ENCODE results near the gene C4orf51.
"Not testable (repeated sequence)": the region's sequence is repeated elsewhere in the genome, so short reads cannot be mapped to it uniquely, and the experiment has no call there.

C4orf51 gene

GRCh38 chr4:145690610-145691009 lies 10.7 kb downstream of the C4orf51 start:
- Histone ChIP-seq H3F3A (ENCODE audit: low read depth) (no peaks in the 10 kb centered on the region), H3K4me3 (ENCODE audit: low read length, poor library complexity, severe bottlenecking) (no peak overlapping the region), H3K9me3 (ENCODE audit: insufficient read depth, low read depth, low read length) (no peaks in the 10 kb centered on the region), H2AFZ (ENCODE audit: low read length) (no peak overlapping the region), H3K4me2 (ENCODE audit: low read depth, low read length, poor library complexity, severe bottlenecking) (no peak overlapping the region), H3K9me2 (replicated peaks; ENCODE audit: low read depth, low read length) (no peaks in the 10 kb centered on the region), H3K27me3 (ENCODE audit: insufficient read depth, low read length, poor library complexity, severe bottlenecking) (no peaks in the 10 kb centered on the region), H3K36me3 (ENCODE audit: insufficient read depth, low read length) (no peaks in the 10 kb centered on the region), H4K20me1 (ENCODE audit: insufficient read depth, low read length, poor library complexity, severe bottlenecking) (no peaks in the 10 kb centered on the region), H3K79me2 (ENCODE audit: insufficient read depth, low read length) (no peaks in the 10 kb centered on the region), H3K4me1 (ENCODE audit: insufficient read depth, low read length, poor library complexity, severe bottlenecking) (no peaks in the 10 kb centered on the region), H3K9ac (ENCODE audit: low read depth, low read length, poor library complexity, severe bottlenecking) (no peak overlapping the region)
- no peak for TF ChIP-seq EZH2phosphoT487 (IDR thresholded peaks at IDR 0.05; ENCODE audit: borderline replicate concordance)
- TF ChIP-seq CTCF (conservative IDR thresholded peaks at IDR 0.05; ENCODE audit: low read length), result no peak

GRCh38 chr4:145691416-145691815 lies 11.5 kb downstream of the C4orf51 start:
- not testable (repeated sequence) for H3K36me3 ChIP-seq (ENCODE audit: insufficient read depth, low read length); H3K27me3 ChIP-seq (ENCODE audit: insufficient read depth, low read length, poor library complexity, severe bottlenecking); H3K9ac ChIP-seq (ENCODE audit: low read depth, low read length, poor library complexity, severe bottlenecking); H3K9me2 ChIP-seq (replicated peaks; ENCODE audit: low read depth, low read length); H4K20me1 ChIP-seq (ENCODE audit: insufficient read depth, low read length, poor library complexity, severe bottlenecking); H3K4me1 ChIP-seq (ENCODE audit: insufficient read depth, low read length, poor library complexity, severe bottlenecking); H3K9me3 ChIP-seq (ENCODE audit: insufficient read depth, low read depth, low read length); H3K4me3 ChIP-seq (ENCODE audit: low read length, poor library complexity, severe bottlenecking); H3K4me2 ChIP-seq (ENCODE audit: low read depth, low read length, poor library complexity, severe bottlenecking); H3K79me2 ChIP-seq (ENCODE audit: insufficient read depth, low read length); H3F3A ChIP-seq (ENCODE audit: low read depth); H2AFZ ChIP-seq (ENCODE audit: low read length)

GRCh38 chr4:145694929-145695328 lies 15.0 kb downstream of the C4orf51 start:
- no peaks in the 10 kb centered on the region for H3K36me3 ChIP-seq (ENCODE audit: insufficient read depth, low read length)

More at GRCh38 chr4:145694929-145695328, 15.0 kb downstream of the C4orf51 start:
- Histone ChIP-seq H3K4me2 (ENCODE audit: low read depth, low read length, poor library complexity, severe bottlenecking) (no peak overlapping the region), H3K9me3 (ENCODE audit: insufficient read depth, low read depth, low read length) (no peaks in the 10 kb centered on the region), H4K20me1 (ENCODE audit: insufficient read depth, low read length, poor library complexity, severe bottlenecking) (no peaks in the 10 kb centered on the region), H2AFZ (ENCODE audit: low read length) (no peak overlapping the region), H3K4me3 (ENCODE audit: low read length, poor library complexity, severe bottlenecking) (no peak overlapping the region), H3K9ac (ENCODE audit: low read depth, low read length, poor library complexity, severe bottlenecking) (no peak overlapping the region), H3K4me1 (ENCODE audit: insufficient read depth, low read length, poor library complexity, severe bottlenecking) (no peaks in the 10 kb centered on the region), H3K79me2 (ENCODE audit: insufficient read depth, low read length) (no peaks in the 10 kb centered on the region), H3K9me2 (replicated peaks; ENCODE audit: low read depth, low read length) (no peaks in the 10 kb centered on the region), H3K27me3 (ENCODE audit: insufficient read depth, low read length, poor library complexity, severe bottlenecking) (no peaks in the 10 kb centered on the region), H3F3A (ENCODE audit: low read depth) (no peaks in the 10 kb centered on the region)
- no peak for TF ChIP-seq CTCF (conservative IDR thresholded peaks at IDR 0.05; ENCODE audit: low read length)
- no peak for TF ChIP-seq EZH2phosphoT487 (IDR thresholded peaks at IDR 0.05; ENCODE audit: borderline replicate concordance)
